ENCODE measurements around the gene REG3G.

Gene REG3G

DNA sequence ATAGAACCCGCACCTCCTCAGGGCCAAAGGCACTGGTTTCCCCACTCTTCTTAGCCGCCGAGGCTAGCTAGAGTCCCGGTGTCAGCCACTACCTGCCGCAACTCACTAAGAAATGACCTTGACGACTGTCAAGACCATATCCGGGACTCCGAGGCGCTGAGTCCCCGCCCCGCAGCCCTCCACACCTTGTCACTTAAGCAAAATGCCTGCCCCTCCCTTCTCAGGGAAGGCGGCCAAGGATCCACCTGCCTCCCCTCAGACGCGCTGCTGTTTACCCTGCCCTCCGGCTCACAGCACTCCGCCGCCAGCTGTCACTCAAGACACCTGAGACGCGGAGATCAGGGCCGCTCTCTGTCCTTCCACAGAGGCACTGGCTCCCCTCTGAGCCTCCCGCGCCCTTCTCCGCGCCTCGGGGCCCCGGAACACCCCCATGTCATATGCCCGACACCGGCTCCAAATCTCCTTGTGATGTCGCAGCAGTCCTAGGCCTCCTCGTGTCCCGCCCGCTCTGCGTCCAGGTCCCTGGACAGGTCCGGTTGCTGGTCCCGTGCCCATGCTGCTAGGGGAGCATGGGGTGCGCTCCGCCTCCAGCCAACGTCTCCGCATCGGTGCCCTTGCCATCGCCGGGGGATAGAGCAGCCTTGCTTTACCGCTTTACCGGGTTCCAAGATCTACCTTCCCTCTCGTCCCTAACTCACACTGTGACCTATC is 32.5 kb upstream of the REG3G start:
- TF ChIP-seq, protein P1, sequence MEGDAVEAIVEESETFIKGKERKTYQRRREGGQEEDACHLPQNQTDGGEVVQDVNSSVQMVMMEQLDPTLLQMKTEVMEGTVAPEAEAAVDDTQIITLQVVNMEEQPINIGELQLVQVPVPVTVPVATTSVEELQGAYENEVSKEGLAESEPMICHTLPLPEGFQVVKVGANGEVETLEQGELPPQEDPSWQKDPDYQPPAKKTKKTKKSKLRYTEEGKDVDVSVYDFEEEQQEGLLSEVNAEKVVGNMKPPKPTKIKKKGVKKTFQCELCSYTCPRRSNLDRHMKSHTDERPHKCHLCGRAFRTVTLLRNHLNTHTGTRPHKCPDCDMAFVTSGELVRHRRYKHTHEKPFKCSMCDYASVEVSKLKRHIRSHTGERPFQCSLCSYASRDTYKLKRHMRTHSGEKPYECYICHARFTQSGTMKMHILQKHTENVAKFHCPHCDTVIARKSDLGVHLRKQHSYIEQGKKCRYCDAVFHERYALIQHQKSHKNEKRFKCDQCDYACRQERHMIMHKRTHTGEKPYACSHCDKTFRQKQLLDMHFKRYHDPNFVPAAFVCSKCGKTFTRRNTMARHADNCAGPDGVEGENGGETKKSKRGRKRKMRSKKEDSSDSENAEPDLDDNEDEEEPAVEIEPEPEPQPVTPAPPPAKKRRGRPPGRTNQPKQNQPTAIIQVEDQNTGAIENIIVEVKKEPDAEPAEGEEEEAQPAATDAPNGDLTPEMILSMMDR (IDR thresholded peaks at IDR 0.05; ENCODE audit: low read depth, low read length, poor library complexity, severe bottlenecking) = no peak
- no peak for TF ChIP-seq EZH2phosphoT487 (IDR thresholded peaks at IDR 0.05; ENCODE audit: borderline replicate concordance, low read length)

DNA sequence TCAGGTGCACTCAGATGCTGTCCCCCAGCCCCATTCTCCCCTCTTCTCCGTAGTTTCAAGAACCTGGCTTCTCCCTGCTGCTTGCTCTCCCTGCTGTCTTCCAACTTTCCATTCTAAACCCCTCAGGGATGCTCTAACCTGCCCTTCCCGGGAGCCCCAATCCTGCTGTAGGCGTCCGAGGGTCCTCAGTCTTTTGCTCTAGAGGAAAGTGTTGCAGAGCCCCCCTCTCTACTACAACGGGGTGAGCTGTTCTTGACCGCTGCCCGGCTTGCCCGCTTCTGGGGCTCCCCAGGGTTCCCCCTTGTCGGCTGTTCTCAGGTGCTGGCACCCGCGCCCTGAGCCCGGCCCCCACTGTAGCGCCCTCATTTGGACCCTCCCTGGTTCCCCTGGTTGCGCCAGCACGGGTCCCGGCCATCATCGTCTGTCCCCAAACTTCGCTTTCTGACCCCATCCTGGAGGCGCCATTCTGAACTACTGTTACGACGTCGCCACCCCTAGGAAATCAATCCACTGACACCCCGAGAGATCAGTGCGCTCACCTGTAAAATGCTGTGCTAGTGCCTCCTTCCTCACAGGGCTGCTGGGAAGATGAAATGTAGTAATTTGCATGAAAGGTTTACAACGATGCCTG is 31.9 kb upstream of the REG3G start:
- Histone ChIP-seq H3K79me2 (ENCODE audit: control insufficient read depth, low read length) (no peaks in the 10 kb centered on the region), H3K4me3 (ENCODE audit: low read length) (no peak overlapping the region), H3K4me1 (ENCODE audit: control insufficient read depth, low read length) (no peaks in the 10 kb centered on the region), H3K9me3 (ENCODE audit: control insufficient read depth, insufficient read depth, low read length) (no peaks in the 10 kb centered on the region; the same call in 1 of the 2 replicates), H3F3A (ENCODE audit: control insufficient read depth, insufficient read depth) (no peaks in the 10 kb centered on the region), H3K4me2 (ENCODE audit: low read length) (no peak overlapping the region), H3K36me3 (ENCODE audit: control insufficient read depth, low read length) (no peaks in the 10 kb centered on the region), H3K27ac (ENCODE audit: low read depth, low read length) (no peak overlapping the region), H3K9me2 (replicated peaks; ENCODE audit: control insufficient read depth, low read length) (no peaks in the 10 kb centered on the region), H3K27me3 (ENCODE audit: control insufficient read depth, low read length) (no peaks in the 10 kb centered on the region), H4K20me1 (ENCODE audit: control insufficient read depth, insufficient read depth, low read depth, low read length) (no peaks in the 10 kb centered on the region)
- TF ChIP-seq, protein P1 (IDR thresholded peaks at IDR 0.05; ENCODE audit: low read depth, low read length, poor library complexity, severe bottlenecking) = no peak
- no peak for TF ChIP-seq EZH2phosphoT487 (IDR thresholded peaks at IDR 0.05; ENCODE audit: borderline replicate concordance, low read length)

More for the DNA sequence above, 32.5 kb upstream of the REG3G start:
- no peaks in the 10 kb centered on the region; the same call in 1 of the 2 replicates for H3K9me3 ChIP-seq (ENCODE audit: control insufficient read depth, insufficient read depth, low read length)
- H3K4me3 ChIP-seq (ENCODE audit: low read length) = no peak overlapping the region
- no peaks in the 10 kb centered on the region for H3F3A ChIP-seq (ENCODE audit: control insufficient read depth, insufficient read depth)
- H3K27ac ChIP-seq (ENCODE audit: low read depth, low read length) = no peak overlapping the region
- H3K9me2 ChIP-seq (replicated peaks; ENCODE audit: control insufficient read depth, low read length) = no peaks in the 10 kb centered on the region
- no peaks in the 10 kb centered on the region for H3K4me1 ChIP-seq (ENCODE audit: control insufficient read depth, low read length)
- no peaks in the 10 kb centered on the region for H3K79me2 ChIP-seq (ENCODE audit: control insufficient read depth, low read length)
- H3K36me3 ChIP-seq (ENCODE audit: control insufficient read depth, low read length) = no peaks in the 10 kb centered on the region
- no peaks in the 10 kb centered on the region for H4K20me1 ChIP-seq (ENCODE audit: control insufficient read depth, insufficient read depth, low read depth, low read length)
- H3K27me3 ChIP-seq (ENCODE audit: control insufficient read depth, low read length) = no peaks in the 10 kb centered on the region
- H3K4me2 ChIP-seq (ENCODE audit: low read length) = no peak overlapping the region

DNA sequence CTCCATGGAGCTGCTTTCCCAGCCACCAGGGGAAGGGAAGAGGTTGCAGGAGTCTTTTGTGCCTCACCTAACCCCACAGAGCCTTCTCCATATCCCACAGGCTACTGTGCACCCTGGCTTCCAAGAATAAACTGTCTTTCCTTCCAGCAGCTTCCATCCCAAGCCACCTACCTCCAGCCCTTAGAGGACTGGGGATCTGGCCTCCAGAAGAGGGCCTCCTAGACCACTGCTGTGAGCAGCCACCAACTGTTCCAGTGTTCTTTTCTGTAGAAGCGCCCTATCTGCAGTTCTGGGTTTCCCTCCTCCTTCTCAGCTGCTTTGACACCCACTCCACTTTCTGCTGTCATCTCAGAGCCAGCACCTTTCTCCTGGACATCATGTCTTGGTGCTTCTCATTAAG is 30.7 kb upstream of the REG3G start:
- Histone ChIP-seq H3K4me2 (ENCODE audit: low read length) (no peak overlapping the region), H3F3A (ENCODE audit: control insufficient read depth, insufficient read depth) (no peaks in the 10 kb centered on the region), H3K36me3 (ENCODE audit: control insufficient read depth, low read length) (no peaks in the 10 kb centered on the region), H4K20me1 (ENCODE audit: control insufficient read depth, insufficient read depth, low read depth, low read length) (no peaks in the 10 kb centered on the region), H3K27me3 (ENCODE audit: control insufficient read depth, low read length) (no peaks in the 10 kb centered on the region), H3K9me3 (ENCODE audit: control insufficient read depth, insufficient read depth, low read length) (no peaks in the 10 kb centered on the region; the same call in 1 of the 2 replicates), H3K79me2 (ENCODE audit: control insufficient read depth, low read length) (no peaks in the 10 kb centered on the region), H3K4me3 (ENCODE audit: low read length) (no peak overlapping the region), H3K27ac (ENCODE audit: low read depth, low read length) (no peak overlapping the region), H3K4me1 (ENCODE audit: control insufficient read depth, low read length) (no peaks in the 10 kb centered on the region), H3K9me2 (replicated peaks; ENCODE audit: control insufficient read depth, low read length) (no peaks in the 10 kb centered on the region)
- TF ChIP-seq EZH2phosphoT487 (IDR thresholded peaks at IDR 0.05; ENCODE audit: borderline replicate concordance, low read length) = no peak
- TF ChIP-seq, protein P1 (IDR thresholded peaks at IDR 0.05; ENCODE audit: low read depth, low read length, poor library complexity, severe bottlenecking) = no peak
